A673 (cell line): ENCODE measurements around the gene CYP4F2.

Source experiments
- CTCF ChIP-seq: fragments of 300-800, 200-600 bp; sonication (generic); conservative IDR thresholded peaks from 2 replicates; pipeline ENCODE4 v1.5.1; 2017; ENCODE audit warnings: low read depth, mild to moderate bottlenecking, antibody characterized with exemption, low read length, moderate library complexity, mixed read lengths
- EZH2 ChIP-seq: fragments of 200-600 bp; sonication (generic); IDR thresholded peaks from 2 replicates; pipeline ENCODE4 v1.6.1; 2017; ENCODE audit warnings: borderline replicate concordance, low read depth, mild to moderate bottlenecking, mixed read lengths, antibody characterized with exemption, low read length; ENCODE audit not compliant: poor library complexity, severe bottlenecking

- TF ChIP-seq CTCF (no peak), EZH2 (no peak)
Observed at GRCh38 chr19:15864824-15865223, 33.0 kb downstream of the CYP4F2 start.
